Kidney glomerular epithelial cell (primary cell): ENCODE measurements around the gene HFE.
"Not testable (repeated sequence)": the region's sequence is repeated elsewhere in the genome, so short reads cannot be mapped to it uniquely, and the experiment has no call there.

Experiments
- DNase-seq: peaks from one replicate; lab custom pipeline; 2025; lab: John Stamatoyannopoulos, UW

Gene HFE, protein sequence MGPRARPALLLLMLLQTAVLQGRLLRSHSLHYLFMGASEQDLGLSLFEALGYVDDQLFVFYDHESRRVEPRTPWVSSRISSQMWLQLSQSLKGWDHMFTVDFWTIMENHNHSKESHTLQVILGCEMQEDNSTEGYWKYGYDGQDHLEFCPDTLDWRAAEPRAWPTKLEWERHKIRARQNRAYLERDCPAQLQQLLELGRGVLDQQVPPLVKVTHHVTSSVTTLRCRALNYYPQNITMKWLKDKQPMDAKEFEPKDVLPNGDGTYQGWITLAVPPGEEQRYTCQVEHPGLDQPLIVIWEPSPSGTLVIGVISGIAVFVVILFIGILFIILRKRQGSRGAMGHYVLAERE

DNA sequence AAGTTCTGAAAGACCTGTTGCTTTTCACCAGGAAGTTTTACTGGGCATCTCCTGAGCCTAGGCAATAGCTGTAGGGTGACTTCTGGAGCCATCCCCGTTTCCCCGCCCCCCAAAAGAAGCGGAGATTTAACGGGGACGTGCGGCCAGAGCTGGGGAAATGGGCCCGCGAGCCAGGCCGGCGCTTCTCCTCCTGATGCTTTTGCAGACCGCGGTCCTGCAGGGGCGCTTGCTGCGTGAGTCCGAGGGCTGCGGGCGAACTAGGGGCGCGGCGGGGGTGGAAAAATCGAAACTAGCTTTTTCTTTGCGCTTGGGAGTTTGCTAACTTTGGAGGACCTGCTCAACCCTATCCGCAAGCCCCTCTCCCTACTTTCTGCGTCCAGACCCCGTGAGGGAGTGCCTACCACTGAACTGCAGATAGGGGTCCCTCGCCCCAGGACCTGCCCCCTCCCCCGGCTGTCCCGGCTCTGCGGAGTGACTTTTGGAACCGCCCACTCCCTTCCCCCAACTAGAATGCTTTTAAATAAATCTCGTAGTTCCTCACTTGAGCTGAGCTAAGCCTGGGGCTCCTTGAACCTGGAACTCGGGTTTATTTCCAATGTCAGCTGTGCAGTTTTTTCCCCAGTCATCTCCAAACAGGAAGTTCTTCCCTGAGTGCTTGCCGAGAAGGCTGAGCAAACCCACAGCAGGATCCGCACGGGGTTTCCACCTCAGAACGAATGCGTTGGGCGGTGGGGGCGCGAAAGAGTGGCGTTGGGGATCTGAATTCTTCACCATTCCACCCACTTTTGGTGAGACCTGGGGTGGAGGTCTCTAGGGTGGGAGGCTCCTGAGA, at the start of gene HFE:
Gene HFE (plus strand): TSS at position 146 of the 832 bp plus-strand sequence. CDS start 12 bp downstream, at position 158.
- peak; percentile 38 for DNase-seq

DNA sequence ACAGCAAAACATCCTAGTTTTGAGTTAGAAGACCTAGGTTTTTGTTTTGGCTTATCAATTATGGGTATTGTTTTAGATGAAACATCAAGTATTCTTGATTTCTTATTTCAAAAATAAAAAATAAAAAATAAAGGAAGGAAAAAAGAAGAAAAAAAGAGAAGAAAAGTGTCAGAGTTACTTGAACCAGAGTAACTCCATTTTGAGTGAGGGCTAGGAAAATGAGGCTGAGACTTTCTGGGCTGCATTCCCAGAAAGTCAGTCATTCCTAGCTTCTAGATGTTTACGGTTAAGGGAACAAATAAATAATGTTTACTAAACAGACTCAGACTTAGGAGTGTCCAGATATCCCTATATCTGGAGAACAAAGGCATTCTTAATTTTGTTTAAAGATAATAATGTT, 45.3 kb upstream of the HFE start:
- DNase-seq = no peak

DNA sequence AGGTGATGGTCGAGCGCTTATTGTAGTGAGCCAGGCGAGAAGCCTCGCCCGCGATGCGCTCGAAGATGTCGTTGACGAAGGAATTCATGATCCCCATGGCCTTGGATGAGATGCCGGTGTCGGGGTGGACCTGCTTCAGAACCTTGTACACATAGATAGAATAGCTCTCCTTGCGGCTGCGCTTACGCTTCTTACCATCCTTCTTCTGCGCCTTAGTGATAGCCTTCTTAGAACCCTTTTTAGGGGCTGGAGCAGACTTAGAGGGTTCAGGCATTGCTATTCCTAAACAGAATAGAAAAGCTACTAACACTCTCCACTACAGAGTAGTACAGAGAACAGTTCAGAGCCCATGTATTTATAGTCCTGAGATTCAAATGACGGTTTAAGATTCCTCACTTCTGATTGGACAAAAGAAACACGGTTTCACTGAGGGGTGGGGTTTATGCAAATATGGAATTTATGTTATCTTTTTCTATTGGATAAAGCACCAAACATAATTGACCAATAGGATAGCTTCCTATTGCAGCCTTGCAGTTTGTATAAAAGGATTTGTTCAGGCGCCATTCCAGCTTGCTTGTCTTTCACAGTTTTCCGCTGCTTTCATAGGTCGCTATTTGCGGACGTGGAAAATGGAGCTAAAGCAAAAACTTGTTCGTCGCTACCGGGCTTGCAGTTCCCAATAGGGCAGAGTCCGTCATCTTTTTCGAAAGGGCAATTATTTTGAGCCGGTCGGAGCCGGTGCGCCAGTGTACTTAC, 43.7 kb upstream of the HFE start:
- DNase-seq = peak; percentile 99

DNA sequence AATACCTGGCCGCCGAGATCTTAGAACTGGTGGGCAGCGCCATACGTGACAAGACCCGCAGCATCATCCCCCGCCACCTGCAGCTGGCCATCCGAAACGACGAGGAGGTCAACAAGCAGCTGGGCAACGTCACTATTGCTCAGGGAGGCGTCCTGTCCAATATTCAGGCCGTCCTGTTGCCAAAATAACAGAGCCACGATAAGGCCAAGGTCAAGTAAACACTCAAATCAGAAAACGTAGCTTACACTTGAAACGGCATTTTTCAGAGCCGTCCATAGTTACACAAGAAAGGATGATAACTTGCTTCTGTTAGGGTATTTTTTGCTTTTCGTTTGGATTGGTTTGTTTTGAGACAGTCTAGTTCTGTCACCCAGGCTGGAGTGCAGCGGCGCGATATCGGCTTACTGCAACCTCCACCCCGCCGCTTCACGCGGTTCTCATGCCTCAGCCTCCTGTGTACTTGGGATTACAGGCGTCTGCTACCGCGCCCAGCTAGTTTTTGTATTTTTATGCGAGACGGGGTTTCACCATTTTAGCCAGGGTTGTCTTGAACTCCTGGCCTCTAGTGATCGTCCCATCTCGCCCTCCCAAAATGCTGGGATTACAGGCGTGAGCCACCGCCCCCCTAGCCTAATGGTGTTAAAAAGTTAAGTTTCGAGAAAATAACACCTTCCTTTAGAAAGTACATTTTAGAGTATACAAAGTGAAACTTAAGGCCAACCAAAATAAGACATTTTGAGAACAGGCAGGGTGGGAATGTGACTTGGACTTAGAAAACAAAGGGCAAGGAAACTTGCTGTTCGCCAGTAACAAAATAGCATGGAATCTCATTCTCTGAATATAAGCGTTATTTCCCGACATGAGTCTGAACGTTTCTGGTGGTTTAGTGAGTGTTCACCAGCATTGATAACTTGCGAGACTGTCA, 42.8 kb upstream of the HFE start:
- DNase-seq = no peak

DNA sequence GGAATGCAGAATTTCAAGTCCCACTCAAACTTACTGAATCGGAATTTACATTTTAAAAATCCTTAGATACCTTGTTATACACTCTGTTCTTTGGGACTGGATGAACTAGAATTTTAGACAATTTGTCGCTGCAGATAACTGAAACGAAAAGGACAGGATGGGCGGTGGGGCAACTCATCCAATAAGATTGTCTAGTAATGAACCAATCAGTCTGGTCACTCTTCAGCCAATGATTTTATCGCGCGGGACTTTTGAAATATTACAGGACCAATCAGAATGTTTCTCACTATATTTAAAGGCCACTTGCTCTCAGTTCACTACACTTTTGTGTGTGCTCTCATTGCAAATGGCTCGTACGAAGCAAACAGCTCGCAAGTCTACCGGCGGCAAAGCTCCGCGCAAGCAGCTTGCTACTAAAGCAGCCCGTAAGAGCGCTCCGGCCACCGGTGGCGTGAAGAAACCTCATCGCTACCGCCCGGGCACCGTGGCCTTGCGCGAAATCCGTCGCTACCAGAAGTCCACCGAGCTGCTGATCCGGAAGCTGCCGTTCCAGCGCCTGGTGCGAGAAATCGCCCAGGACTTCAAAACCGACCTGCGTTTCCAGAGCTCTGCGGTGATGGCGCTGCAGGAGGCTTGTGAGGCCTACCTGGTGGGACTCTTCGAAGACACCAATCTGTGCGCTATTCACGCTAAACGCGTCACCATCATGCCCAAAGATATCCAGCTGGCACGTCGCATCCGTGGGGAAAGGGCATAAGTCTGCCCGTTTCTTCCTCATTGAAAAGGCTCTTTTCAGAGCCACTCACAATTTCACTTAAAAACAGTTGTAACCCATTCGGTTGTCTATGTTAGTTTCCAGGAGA, 41.9 kb upstream of the HFE start:
- DNase-seq = peak; percentile 92

DNA sequence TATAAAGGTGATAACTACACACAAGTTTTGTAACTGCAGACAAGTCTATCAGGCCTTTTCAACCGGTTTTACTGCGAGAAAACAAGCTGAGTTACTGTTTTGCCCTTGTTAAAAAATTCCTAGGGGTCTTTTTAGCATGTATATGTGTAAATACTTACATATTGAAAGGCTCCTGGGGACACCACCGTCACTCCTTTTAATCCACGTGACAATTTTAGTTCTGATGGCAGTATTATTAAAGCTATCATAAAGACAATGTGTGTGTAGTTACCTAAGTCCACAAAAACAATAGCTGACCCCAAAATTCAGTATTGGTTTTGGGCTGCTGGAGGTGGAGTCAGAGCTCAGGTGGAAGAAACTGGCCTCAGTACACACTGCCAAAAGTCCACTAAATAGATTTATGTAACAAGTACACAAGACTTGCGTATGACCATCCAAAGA, 41.3 kb upstream of the HFE start:
- no peak for DNase-seq

DNA sequence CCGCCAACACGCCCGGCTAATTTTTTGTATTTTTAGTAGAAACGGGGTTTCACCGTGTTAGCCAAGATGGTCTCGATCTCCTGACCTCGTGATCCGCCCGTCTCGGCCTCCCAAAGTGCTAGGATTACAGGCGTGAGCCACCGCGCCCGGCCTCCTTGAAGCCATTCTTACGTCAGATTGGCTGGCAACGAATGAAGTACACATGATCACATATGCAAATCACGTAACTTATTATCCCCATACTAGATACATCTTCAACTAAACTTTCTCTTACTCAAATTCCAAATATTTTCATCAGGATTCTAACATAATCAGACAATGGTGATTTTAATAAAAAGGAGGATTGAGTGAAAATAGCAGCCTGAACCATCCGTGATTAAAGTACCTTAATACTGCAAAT, 39.9 kb upstream of the HFE start:
- DNase-seq = not testable (repeated sequence)

DNA sequence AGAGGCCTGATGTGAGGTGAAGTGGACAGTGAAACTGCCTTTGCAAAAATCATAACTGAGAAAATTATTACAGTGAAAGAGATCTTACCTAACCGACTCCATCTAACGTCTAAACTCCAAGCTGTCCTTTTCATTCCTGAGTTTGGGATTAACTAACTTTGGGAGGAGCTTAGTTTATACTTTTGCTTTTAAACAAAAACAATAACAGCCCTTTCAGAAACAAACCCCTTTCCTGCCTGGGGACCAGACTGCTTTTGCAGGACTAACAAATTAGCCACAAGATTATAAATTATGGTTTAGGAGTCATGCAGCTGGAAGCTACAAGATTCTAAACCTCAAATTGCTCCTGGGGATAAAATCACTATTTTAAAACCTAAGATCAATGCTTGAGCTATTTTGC, 38.6 kb upstream of the HFE start:
- DNase-seq = no peak

DNA sequence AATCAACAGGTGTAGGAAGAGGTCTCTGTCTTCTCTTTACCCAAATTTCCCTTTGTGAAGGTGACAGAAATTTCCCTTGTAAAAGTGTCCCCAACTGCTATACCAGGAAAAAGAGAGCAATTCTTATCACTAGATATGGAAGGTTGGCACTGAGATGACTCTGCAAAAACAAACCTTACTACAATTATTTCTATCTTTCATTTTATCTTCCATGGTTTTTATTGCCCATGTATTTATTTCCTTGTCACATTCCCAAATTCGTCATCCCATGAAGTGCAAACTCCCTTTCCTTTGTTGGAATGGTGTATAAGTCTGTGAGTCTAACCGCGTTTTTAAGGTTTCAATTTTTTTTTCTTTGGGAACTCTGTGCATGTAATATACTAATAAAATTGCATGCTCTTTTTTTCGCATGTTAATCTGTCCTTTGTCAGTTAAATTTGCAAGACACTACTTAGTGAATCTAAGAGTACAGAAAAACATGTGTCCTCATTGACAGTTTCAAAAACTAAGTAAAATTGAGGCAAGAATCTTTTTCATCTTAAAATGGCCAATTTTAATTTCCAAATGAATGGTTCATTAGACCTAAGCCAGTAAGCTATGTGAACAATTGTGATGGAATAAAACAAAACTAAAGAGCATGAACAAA, 35.4 kb upstream of the HFE start:
- no peak for DNase-seq

DNA sequence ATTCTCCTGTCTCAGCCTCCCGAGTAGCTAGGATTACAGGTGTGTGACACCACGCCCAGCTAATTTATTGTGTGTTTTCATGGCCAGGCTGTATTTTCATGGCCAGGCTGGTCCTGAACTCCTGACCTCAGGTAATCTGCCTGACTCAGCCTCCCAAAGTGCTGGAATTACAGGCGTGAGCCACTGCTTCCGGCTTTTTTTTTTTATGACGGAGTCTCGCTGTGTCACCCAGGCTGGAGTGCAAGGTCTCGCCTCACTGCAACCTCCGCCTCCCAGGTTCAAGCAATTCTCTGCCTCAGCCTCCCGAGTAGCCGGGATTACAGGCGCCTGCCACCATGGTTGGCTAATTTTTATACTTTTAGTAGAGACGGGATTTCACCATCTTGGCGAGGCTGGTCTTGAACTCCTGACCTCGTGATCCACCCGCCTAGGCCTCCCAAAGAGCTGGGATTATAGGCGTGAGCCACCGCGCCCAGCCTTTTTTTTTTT, 34.4 kb upstream of the HFE start:
- not testable (repeated sequence) for DNase-seq

DNA sequence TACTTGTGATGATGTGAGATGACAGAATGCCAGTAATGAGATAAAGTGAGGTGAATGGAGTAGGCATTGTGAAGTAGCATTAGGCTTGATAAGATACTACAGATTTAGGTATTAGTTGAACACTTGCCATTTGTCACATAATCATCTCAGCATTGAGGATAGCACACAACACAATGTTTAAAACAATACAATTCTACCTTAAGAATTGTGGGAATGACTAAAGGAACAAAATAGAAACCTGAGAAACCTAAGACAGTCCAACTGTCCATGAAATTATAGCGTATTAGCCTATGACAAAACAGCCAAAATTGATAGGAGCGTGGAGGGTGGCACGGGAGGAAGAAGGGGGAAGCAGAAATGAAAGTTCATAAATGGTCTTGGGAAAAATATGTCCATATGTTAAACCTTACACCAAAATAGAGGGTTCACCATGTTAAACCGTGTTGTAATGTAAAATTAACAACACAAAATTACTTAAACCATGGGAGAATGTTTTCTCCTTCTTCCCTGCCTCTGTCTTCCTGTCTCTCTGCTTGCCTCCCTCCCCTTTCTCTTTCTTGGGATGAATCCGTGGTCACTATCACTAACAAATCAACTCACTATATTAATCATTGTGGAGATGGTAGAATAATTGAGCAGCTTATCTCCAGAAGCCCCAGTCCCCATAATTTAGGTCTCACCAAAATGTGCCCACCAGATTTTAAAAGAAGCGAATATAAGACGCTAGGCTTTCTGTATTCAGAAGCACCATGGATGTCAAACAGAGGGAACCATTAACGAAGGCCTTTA, 33.0 kb upstream of the HFE start:
- DNase-seq = peak; percentile 44

DNA sequence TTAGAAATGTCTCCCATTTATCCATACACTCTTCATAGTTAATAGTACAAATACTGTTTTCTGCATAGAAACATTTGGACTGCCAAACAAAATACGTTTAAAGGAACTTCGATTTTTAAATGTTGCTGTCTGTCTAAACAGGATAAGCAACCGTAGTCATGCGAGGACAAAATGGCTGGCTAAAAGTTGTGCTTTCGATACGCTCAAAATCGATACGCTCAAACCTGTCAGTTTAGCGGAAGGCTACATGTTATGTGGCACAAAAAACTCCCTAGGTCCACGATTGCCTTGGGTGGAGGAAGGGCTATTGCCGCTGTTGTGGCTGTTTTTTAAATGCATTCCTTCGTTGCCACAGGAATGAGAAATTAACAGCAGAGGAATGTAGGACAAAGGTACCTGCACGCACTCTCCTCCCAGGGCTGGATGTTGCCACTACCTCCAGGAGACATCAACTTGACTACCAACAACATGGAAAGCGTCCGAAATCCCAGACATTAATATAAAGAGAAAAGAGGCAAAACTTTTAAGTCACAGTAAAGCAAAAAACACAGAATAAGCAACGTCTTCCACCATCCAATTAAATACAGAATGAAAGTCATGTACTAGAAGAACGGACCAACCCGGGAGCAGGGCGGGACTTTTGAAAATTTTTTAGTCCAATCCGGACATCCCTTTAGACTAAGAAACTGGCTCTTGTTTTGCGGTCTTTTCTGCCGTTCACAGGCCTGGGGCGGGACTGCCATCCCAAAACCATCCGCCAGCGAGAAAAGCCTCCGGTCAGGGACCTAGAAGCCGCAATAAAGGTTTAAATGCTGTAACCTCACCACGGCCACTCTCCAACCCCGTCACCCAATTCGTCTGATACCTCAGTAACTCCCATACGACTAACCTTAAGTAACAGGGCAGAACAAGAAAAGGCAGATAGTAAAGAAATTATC, 32.2 kb upstream of the HFE start:
- peak; percentile 99 for DNase-seq

DNA sequence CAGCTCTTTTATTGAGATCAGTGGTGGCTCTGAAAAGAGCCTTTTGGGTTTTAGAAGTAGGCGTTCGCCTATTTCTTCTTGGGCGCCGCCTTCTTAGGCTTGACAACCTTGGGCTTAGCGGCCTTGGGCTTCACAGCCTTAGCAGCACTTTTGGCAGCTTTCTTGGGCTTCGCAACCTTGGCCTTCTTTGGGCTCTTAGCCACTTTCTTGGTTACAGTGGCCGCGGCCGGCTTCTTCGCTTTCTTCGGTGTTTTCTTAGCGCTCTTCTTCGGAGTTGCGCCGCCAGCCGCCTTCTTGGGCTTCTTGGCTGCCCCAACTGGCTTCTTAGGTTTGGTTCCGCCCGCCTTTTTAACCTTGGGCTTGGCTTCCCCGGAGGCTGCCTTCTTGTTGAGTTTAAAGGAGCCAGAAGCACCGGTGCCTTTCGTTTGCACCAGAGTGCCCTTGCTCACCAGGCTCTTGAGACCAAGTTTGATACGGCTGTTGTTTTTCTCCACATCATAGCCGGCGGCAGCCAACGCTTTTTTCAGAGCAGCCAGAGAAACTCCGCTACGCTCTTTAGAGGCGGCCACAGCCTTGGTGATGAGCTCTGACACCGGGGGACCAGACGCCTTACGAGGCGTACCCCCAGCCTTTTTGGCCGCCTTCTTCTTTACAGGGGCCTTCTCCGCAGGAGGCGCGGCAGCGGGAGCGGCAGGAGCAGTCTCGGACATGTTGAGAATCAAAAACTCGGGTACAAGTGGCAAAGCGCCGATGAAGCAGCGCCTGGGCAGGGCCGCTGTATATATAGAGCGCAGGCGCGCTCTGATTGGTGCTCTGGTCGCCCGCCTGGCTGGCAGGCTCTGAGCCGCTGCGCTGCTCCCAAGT, 31.3 kb upstream of the HFE start:
- peak; percentile 86 for DNase-seq

DNA sequence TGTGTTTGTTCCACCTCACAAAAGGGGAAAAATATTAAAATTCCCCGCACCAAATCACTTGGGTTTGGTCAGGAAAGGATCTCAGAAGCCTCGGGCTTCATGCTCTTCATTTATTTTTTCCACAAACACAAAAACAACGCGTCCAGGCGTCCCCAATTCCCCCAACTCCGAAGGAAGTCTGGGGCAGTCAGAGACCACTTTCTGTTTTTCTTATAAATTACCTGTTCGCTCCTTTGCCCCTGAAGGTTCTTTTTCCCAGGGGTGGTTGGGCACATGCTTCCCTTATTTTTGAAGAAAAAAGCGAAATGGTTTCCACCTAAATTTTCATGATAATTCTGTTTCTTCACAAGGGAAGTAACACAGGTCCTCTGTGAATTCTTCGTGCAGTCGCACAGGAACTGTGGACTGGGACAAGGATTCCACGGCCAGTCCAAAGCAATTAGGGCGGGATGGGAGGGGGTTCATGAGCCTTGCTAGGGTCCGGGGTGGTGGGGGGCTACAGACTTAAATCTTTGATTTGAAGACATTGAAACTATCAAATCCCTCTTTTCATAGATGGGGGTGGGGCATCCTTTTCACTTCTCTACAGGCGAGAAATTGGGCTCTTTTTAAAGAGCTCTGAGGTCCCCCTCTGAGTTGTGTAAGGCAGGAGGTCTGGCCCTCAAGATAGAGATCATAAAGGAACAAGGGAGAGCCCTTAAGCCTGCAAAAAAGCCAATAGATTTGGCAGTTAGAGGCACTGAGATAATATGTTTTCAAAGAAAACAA, 30.5 kb upstream of the HFE start:
- peak; percentile 53 for DNase-seq

DNA sequence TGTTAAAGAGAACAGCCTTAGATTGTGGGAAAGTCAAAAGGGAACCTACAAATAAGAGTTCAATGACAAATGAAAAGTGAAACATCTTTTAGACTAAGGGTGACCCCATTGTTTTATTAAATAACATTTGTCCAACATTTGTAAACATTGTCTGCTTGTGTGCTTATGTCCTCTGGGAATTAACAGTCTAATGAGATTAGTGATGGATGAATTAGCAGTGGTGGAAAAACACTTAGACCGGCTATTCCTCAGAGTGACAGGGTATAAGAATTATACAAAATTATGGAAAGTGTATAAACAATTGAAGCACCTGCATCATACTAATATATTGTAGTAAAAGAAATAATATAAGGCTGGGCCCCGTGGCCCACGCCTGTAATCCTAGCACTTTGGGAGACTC, 29.3 kb upstream of the HFE start:
- no peak for DNase-seq

DNA sequence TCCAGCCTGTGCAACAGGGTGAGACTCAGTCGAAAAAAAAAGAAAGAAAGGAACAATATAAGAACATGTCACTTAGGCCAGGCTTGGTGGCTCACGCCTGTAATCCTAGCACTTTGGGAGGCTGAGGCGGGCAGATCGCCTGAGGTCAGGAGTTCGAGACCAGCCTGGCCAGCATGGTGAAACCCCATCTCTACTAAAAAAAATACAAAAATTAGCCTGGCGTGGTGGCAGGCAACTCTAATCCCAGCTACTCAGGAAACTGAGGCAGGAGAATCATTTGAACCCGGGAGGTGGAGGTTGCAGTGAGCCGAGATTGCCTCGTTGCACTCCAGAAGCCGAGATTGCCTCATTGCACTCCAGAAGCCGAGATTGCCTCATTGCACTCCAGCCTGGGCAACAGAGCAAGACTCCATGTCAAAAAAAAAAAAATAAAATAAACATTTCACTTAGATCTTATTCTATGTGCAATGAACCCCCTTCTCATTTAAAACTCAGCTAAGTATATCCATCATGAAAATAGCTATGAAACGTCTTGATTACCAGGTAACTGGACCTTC, 28.7 kb upstream of the HFE start:
- DNase-seq = not testable (repeated sequence)
